ENCODE measurements around the gene POU6F2.

The POU6F2 gene

DNA sequence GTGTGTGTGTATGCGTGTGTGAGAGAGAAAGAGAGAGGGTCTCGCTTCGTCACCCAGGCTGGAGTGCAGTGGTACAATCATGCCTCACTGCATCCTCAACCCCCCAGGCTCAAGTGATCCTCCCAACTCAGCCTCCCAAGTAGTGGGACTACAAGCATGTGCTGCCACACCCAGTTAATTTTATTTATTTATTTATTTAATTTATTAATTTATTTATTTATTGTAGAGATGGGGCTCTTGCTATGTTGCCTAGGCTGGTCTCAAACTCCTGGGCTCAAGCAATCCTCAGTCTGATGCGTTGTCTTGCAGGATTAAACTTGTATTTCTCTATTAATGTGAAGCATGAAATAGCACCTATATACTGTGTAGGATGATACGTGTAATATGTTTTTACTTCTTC lies 21.8 kb upstream of the POU6F2 start:
- no peak for TF ChIP-seq EP300 (IDR thresholded peaks at IDR 0.05; ENCODE audit: borderline replicate concordance)
- no peak for TF ChIP-seq CREB1 (IDR thresholded peaks at IDR 0.05; ENCODE audit: low read depth)
- TF ChIP-seq RAD21 (IDR thresholded peaks at IDR 0.05; ENCODE audit: low read depth): no peak

DNA sequence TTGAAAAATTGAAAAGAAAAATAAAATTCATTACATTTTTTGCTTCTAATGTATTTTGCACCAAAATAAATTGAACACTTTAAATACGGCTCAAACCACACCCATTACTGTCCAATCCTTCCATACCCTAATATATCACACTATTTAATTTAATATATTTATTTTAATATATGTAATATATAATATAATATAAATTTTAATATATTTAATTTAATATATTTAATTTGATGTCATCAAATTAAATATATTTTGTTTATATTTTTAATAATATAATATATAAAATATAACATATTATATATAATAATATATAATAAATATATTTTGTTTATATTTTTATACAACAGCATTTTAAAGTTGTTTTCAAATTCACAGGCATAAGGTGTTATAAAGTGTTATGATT lies 15.7 kb upstream of the POU6F2 start:
- TF ChIP-seq TAF1 (IDR thresholded peaks at IDR 0.05; ENCODE audit: low read depth) (no peak), RAD21 (IDR thresholded peaks at IDR 0.05; ENCODE audit: low read depth) (no peak), ZBTB7A (IDR thresholded peaks at IDR 0.05; ENCODE audit: low read depth) (no peak), FOXM1 (IDR thresholded peaks at IDR 0.05; ENCODE audit: borderline replicate concordance, low read depth) (no peak), TEAD4 (IDR thresholded peaks at IDR 0.05) (no peak), YY1 (IDR thresholded peaks at IDR 0.05; ENCODE audit: low read depth) (no peak), CREB1 (IDR thresholded peaks at IDR 0.05; ENCODE audit: low read depth) (no peak), TCF12 (IDR thresholded peaks at IDR 0.05; ENCODE audit: low read depth) (no peak), EGR1 (IDR thresholded peaks at IDR 0.05) (no peak), EP300 (IDR thresholded peaks at IDR 0.05; ENCODE audit: borderline replicate concordance) (no peak), NFIC (IDR thresholded peaks at IDR 0.05) (no peak), CEBPB (IDR thresholded peaks at IDR 0.05) (no peak)
- TF ChIP-seq, protein P1, sequence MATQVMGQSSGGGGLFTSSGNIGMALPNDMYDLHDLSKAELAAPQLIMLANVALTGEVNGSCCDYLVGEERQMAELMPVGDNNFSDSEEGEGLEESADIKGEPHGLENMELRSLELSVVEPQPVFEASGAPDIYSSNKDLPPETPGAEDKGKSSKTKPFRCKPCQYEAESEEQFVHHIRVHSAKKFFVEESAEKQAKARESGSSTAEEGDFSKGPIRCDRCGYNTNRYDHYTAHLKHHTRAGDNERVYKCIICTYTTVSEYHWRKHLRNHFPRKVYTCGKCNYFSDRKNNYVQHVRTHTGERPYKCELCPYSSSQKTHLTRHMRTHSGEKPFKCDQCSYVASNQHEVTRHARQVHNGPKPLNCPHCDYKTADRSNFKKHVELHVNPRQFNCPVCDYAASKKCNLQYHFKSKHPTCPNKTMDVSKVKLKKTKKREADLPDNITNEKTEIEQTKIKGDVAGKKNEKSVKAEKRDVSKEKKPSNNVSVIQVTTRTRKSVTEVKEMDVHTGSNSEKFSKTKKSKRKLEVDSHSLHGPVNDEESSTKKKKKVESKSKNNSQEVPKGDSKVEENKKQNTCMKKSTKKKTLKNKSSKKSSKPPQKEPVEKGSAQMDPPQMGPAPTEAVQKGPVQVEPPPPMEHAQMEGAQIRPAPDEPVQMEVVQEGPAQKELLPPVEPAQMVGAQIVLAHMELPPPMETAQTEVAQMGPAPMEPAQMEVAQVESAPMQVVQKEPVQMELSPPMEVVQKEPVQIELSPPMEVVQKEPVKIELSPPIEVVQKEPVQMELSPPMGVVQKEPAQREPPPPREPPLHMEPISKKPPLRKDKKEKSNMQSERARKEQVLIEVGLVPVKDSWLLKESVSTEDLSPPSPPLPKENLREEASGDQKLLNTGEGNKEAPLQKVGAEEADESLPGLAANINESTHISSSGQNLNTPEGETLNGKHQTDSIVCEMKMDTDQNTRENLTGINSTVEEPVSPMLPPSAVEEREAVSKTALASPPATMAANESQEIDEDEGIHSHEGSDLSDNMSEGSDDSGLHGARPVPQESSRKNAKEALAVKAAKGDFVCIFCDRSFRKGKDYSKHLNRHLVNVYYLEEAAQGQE (IDR thresholded peaks at IDR 0.05; ENCODE audit: low read depth): no peak
- TF ChIP-seq, protein P2, sequence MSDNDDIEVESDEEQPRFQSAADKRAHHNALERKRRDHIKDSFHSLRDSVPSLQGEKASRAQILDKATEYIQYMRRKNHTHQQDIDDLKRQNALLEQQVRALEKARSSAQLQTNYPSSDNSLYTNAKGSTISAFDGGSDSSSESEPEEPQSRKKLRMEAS (IDR thresholded peaks at IDR 0.05): no peak
- TF ChIP-seq, protein P3, sequence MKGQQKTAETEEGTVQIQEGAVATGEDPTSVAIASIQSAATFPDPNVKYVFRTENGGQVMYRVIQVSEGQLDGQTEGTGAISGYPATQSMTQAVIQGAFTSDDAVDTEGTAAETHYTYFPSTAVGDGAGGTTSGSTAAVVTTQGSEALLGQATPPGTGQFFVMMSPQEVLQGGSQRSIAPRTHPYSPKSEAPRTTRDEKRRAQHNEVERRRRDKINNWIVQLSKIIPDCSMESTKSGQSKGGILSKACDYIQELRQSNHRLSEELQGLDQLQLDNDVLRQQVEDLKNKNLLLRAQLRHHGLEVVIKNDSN (IDR thresholded peaks at IDR 0.05): no peak

DNA sequence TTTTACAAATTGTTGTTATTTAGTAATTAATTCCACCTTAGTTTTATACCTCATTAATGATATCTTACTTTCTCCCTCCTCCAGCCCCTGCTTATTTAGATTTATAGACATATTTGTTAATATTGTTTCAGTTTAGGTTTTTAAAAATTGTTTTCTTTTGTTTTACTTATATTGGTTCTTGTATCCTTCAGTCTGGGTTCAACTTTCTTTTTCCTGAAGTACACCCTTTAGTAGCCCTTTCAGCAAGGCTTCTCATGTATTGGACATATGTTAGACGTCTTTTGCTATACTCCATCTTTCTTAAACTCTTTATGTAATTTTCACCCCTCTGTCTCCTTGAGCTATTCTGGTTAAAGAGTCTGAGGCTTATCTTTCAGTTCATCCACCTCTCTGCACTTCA lies 12.8 kb upstream of the POU6F2 start:
- TF ChIP-seq NFIC (IDR thresholded peaks at IDR 0.05) (no peak), FOXM1 (IDR thresholded peaks at IDR 0.05; ENCODE audit: borderline replicate concordance, low read depth) (no peak), EP300 (IDR thresholded peaks at IDR 0.05; ENCODE audit: borderline replicate concordance) (no peak), EGR1 (IDR thresholded peaks at IDR 0.05) (no peak), RAD21 (IDR thresholded peaks at IDR 0.05; ENCODE audit: low read depth) (no peak), YY1 (IDR thresholded peaks at IDR 0.05; ENCODE audit: low read depth) (no peak)
- TF ChIP-seq, protein P3 (IDR thresholded peaks at IDR 0.05): no peak
- TF ChIP-seq, protein P1 (IDR thresholded peaks at IDR 0.05; ENCODE audit: low read depth): no peak

DNA sequence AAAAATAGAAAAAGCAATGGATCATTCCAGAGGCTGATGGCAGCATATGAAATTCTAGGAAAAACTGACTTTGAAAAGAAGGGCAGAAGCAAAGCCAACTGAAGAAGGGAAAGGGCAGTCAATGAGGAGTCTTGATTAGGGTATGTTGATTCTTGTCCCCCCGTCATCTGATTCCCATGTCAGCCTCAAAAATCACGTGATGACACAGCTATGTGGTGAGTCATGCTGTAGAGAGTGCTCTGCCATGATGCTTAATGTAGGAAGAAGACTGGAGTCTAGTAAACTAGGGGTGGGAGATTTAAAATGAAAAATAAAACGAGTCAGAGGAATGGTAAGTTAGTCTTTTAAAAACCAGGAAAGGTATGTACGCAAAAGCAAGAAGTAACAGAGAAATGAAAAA lies 3.9 kb upstream of the POU6F2 start:
- TF ChIP-seq NFIC (IDR thresholded peaks at IDR 0.05): no peak
- TF ChIP-seq FOXM1 (IDR thresholded peaks at IDR 0.05; ENCODE audit: borderline replicate concordance, low read depth): no peak
- no peak for TF ChIP-seq EP300 (IDR thresholded peaks at IDR 0.05; ENCODE audit: borderline replicate concordance)
- TF ChIP-seq, protein P2 (IDR thresholded peaks at IDR 0.05): no peak
- TF ChIP-seq, protein P3 (IDR thresholded peaks at IDR 0.05): no peak
- TF ChIP-seq ZBTB7A (IDR thresholded peaks at IDR 0.05; ENCODE audit: low read depth): no peak
- no peak for TF ChIP-seq EGR1 (IDR thresholded peaks at IDR 0.05)
- no peak for TF ChIP-seq TAF1 (IDR thresholded peaks at IDR 0.05; ENCODE audit: low read depth)
- no peak for TF ChIP-seq TCF12 (IDR thresholded peaks at IDR 0.05; ENCODE audit: low read depth)
- TF ChIP-seq CREB1 (IDR thresholded peaks at IDR 0.05; ENCODE audit: low read depth): no peak
- TF ChIP-seq YY1 (IDR thresholded peaks at IDR 0.05; ENCODE audit: low read depth): no peak
- TF ChIP-seq CEBPB (IDR thresholded peaks at IDR 0.05): no peak
- no peak for TF ChIP-seq RAD21 (IDR thresholded peaks at IDR 0.05; ENCODE audit: low read depth)
- no peak for TF ChIP-seq TEAD4 (IDR thresholded peaks at IDR 0.05)
- TF ChIP-seq, protein P1 (IDR thresholded peaks at IDR 0.05; ENCODE audit: low read depth): no peak
